ENCODE measurements around the gene GPR35. TPM values are rescaled to one million over a fixed set of nuclear protein-coding genes. Genes with fewer than 3 reads are reported as not detected.

The GPR35 gene
- total and polyA plus RNA-seq, 2 donors (not counting 3 experiments of a cell fraction or from before 2014, with no cell fraction given): 0.18 to 0.33 TPM

- no peak overlapping the region for H2AFZ ChIP-seq (ENCODE audit: low read depth, low read length)
- H3K9me3 ChIP-seq (replicated peaks; ENCODE audit: control insufficient read depth, insufficient read depth, low read length): no peaks in the 10 kb centered on the region
- dilution Hi-C loops (cut with MboI; ENCODE audit: extremely low pct_ligation_motif_present, low sequenced_read_pairs) (no loop called here), intact Hi-C loops (cut with micrococcal nuclease) (no loop called here)
- peaks cover 2 to 25% of the 10 kb centered on the region in 2 experiments for H3K36me3 ChIP-seq (ENCODE audit: control insufficient read depth in 2 of 2, extremely low read depth in 1 of 2, insufficient read depth in 2 of 2, low read length in 2 of 2)
- FAIRE-seq (no peak), DNase-seq (ENCODE audit: low read depth, low spot score) (no peak)
- H3K9me1 ChIP-seq (replicated peaks; ENCODE audit: control insufficient read depth, extremely low read depth, insufficient read depth, low read length): no peaks in the 10 kb centered on the region
- H3K4me3 ChIP-seq (replicated peaks in 1 of 3; ENCODE audit: insufficient read depth in 1 of 3, low read depth in 1 of 3, low read length in 3 of 3): no peak overlapping the region
- CTCF ChIA-PET: no interaction called here
- H4K20me1 ChIP-seq (replicated peaks; ENCODE audit: control insufficient read depth, extremely low read depth, insufficient read depth, low read length): no peaks in the 10 kb centered on the region
- TF ChIP-seq JUN (IDR thresholded peaks at IDR 0.05; ENCODE audit: borderline replicate concordance, insufficient read depth, insufficient read length, low read depth) (no peak), MAX (IDR thresholded peaks at IDR 0.05; ENCODE audit: insufficient read depth, insufficient read length) (no peak), POLR2AphosphoS5 (IDR thresholded peaks at IDR 0.05; ENCODE audit: insufficient read depth, low read depth, low read length) (no peak), EZH2 (IDR thresholded peaks at IDR 0.05; ENCODE audit: borderline replicate concordance, low read depth, low read length, severe bottlenecking) (no peak)
- BruUV-seq (replicated peaks): no TSS peak
- H3K4me1 ChIP-seq (ENCODE audit: control insufficient read depth, extremely low read depth, insufficient read depth, low read length): no peaks in the 10 kb centered on the region
- POLR2A ChIA-PET: no interaction called here
- H3K9ac ChIP-seq (replicated peaks; ENCODE audit: extremely low read depth, insufficient read depth, low read length): no peak overlapping the region
- H3K79me2 ChIP-seq (ENCODE audit: control insufficient read depth, insufficient read depth, low read length): peaks cover 14% of the 10 kb centered on the region
- H3K4me2 ChIP-seq (ENCODE audit: insufficient read depth, low read length): no peak overlapping the region
- no peaks in the 10 kb centered on the region for H3K27me3 ChIP-seq (ENCODE audit: control insufficient read depth in 2 of 2, insufficient read depth in 2 of 2, low read length in 2 of 2)
- no peak overlapping the region for H3K27ac ChIP-seq (ENCODE audit: insufficient read depth, low read depth, low read length)
Observed at GRCh38 chr2:240593703-240594451, 31.4 kb upstream of the GPR35 start.

GRCh38 chr2:240594511-240595380 lies 30.5 kb upstream of the GPR35 start:
- no peaks in the 10 kb centered on the region for H3K9me1 ChIP-seq (replicated peaks; ENCODE audit: control insufficient read depth, extremely low read depth, insufficient read depth, low read length)
- H3K4me1 ChIP-seq (ENCODE audit: control insufficient read depth, extremely low read depth, insufficient read depth, low read length): no peaks in the 10 kb centered on the region
- TF ChIP-seq EZH2 (IDR thresholded peaks at IDR 0.05; ENCODE audit: borderline replicate concordance, low read depth, low read length, severe bottlenecking) (no peak), CTCF (IDR thresholded peaks at IDR 0.05; ENCODE audit: extremely low read depth in 1 of 2, insufficient read depth in 1 of 2, low read depth in 1 of 2, low read length in 2 of 2) (no peak), MYC (IDR thresholded peaks at IDR 0.05; ENCODE audit: low read depth, low read length) (no peak), MAX (IDR thresholded peaks at IDR 0.05; ENCODE audit: insufficient read depth, insufficient read length) (no peak), POLR2AphosphoS5 (IDR thresholded peaks at IDR 0.05; ENCODE audit: insufficient read depth, low read depth, low read length) (no peak), POLR2A (IDR thresholded peaks at IDR 0.05; ENCODE audit: low read depth, low read length) (no peak), FOS (IDR thresholded peaks at IDR 0.05; ENCODE audit: borderline replicate concordance, insufficient read depth, low read length) (no peak), GATA2 (IDR thresholded peaks at IDR 0.05; ENCODE audit: insufficient read depth, insufficient read length, low read depth, low read length) (no peak), JUN (IDR thresholded peaks at IDR 0.05; ENCODE audit: borderline replicate concordance, insufficient read depth, insufficient read length, low read depth) (no peak)
- BruUV-seq (replicated peaks): no TSS peak
- no peaks in the 10 kb centered on the region for H3K27me3 ChIP-seq (ENCODE audit: control insufficient read depth in 2 of 2, insufficient read depth in 2 of 2, low read length in 2 of 2)
- no peaks in the 10 kb centered on the region for H3K9me3 ChIP-seq (replicated peaks; ENCODE audit: control insufficient read depth, insufficient read depth, low read length)
- no peak for DNase-seq (ENCODE audit: low read depth, low spot score)
- peaks cover 2 to 29% of the 10 kb centered on the region in 2 experiments for H3K36me3 ChIP-seq (ENCODE audit: control insufficient read depth in 2 of 2, extremely low read depth in 1 of 2, insufficient read depth in 2 of 2, low read length in 2 of 2)
- dilution Hi-C loops (cut with MboI; ENCODE audit: extremely low pct_ligation_motif_present, low sequenced_read_pairs) (no loop called here), intact Hi-C loops (cut with micrococcal nuclease) (no loop called here)
- no peaks in the 10 kb centered on the region for H4K20me1 ChIP-seq (replicated peaks; ENCODE audit: control insufficient read depth, extremely low read depth, insufficient read depth, low read length)
- no peak overlapping the region for H3K4me2 ChIP-seq (ENCODE audit: insufficient read depth, low read length)
- peaks cover 11% of the 10 kb centered on the region for H3K79me2 ChIP-seq (ENCODE audit: control insufficient read depth, insufficient read depth, low read length)
- no peak overlapping the region for H3K9ac ChIP-seq (replicated peaks; ENCODE audit: extremely low read depth, insufficient read depth, low read length)
- H3K27ac ChIP-seq (ENCODE audit: insufficient read depth, low read depth, low read length): no peak overlapping the region
- H3K4me3 ChIP-seq (replicated peaks in 1 of 3; ENCODE audit: insufficient read depth in 1 of 3, low read depth in 1 of 3, low read length in 3 of 3): no peak overlapping the region
- no peak overlapping the region for H2AFZ ChIP-seq (ENCODE audit: low read depth, low read length)
- ChIA-PET CTCF (no interaction called here), POLR2A (no interaction called here)
- no peak for FAIRE-seq

Data from endothelial cell of umbilical vein (primary cell).